ENCODE data around the gene SMYD2. TPM values are rescaled to one million over a fixed set of nuclear protein-coding genes. Genes with fewer than 3 reads are reported as not detected.

SMYD2 gene
- total and polyA plus RNA-seq, 2 donors from 2014 or later: 28.9 to 42.9 TPM

DNA sequence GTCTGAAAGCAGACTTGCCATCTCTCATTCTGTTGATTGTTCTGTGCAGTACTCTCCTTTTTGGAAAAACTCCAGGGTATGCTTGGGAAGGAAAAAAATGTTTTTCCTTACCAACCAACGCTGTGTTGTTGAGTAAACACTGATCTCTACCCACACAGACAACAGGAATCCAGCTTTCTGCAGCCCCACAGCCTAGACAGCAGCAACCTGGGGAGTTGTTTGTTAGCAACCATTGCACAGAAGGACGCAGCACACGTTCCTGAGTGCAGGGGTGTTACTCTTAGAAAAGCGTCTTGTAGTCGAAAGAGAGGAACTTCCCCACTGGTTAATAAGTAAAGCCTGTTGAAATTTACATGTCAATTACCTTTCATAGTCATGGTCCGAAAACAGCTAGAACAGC is 56.6 kb downstream of the SMYD2 start:
- no peak overlapping the region for H3K4me3 ChIP-seq (ENCODE audit: low read length in 3 of 3)
- no peak overlapping the region for H3K27ac ChIP-seq (ENCODE audit: low read depth in 2 of 2, low read length in 2 of 2)
- no peak overlapping the region for H3K9ac ChIP-seq (ENCODE audit: low read length in 3 of 3)
- TF ChIP-seq, protein P1, sequence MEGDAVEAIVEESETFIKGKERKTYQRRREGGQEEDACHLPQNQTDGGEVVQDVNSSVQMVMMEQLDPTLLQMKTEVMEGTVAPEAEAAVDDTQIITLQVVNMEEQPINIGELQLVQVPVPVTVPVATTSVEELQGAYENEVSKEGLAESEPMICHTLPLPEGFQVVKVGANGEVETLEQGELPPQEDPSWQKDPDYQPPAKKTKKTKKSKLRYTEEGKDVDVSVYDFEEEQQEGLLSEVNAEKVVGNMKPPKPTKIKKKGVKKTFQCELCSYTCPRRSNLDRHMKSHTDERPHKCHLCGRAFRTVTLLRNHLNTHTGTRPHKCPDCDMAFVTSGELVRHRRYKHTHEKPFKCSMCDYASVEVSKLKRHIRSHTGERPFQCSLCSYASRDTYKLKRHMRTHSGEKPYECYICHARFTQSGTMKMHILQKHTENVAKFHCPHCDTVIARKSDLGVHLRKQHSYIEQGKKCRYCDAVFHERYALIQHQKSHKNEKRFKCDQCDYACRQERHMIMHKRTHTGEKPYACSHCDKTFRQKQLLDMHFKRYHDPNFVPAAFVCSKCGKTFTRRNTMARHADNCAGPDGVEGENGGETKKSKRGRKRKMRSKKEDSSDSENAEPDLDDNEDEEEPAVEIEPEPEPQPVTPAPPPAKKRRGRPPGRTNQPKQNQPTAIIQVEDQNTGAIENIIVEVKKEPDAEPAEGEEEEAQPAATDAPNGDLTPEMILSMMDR (IDR thresholded peaks at IDR 0.05; ENCODE audit: borderline replicate concordance, extremely low read depth, insufficient read depth): no peak
- no peaks in the 10 kb centered on the region for H3K27me3 ChIP-seq (ENCODE audit: control insufficient read depth, insufficient read depth, low read length)
- H3K4me1 ChIP-seq (ENCODE audit: control insufficient read depth in 2 of 3, insufficient read depth in 2 of 3, low read depth in 1 of 3, low read length in 3 of 3): peaks cover 0 to 4% (median 0%) of the 10 kb centered on the region in 3 donors
- no peaks in the 10 kb centered on the region for H3K36me3 ChIP-seq (ENCODE audit: control insufficient read depth in 2 of 3, insufficient read depth in 3 of 3, low read length in 3 of 3)
- intact Hi-C loops (cut with DNase I): no loop called here
- peak in 3 of 5 donors; percentile 54 to 57 (median 55) for DNase-seq
- no peaks in the 10 kb centered on the region for H3K9me3 ChIP-seq (ENCODE audit: control insufficient read depth in 2 of 3, insufficient read depth in 1 of 3, low read length in 3 of 3)
- FAIRE-seq: no peak

GRCh38 chr1:214338212-214338611 is 57.3 kb downstream of the SMYD2 start:
- Histone ChIP-seq H3K9ac (ENCODE audit: low read length in 3 of 3) (no peak overlapping the region), H3K4me3 (ENCODE audit: low read length in 3 of 3) (no peak overlapping the region), H3K4me1 (ENCODE audit: control insufficient read depth in 2 of 3, insufficient read depth in 2 of 3, low read depth in 1 of 3, low read length in 3 of 3) (peaks cover 0 to 4% (median 0%) of the 10 kb centered on the region in 3 donors), H3K36me3 (ENCODE audit: control insufficient read depth in 2 of 3, insufficient read depth in 3 of 3, low read length in 3 of 3) (no peaks in the 10 kb centered on the region), H3K27me3 (ENCODE audit: control insufficient read depth, insufficient read depth, low read length) (no peaks in the 10 kb centered on the region), H3K27ac (ENCODE audit: low read depth in 2 of 2, low read length in 2 of 2) (no peak overlapping the region), H3K9me3 (ENCODE audit: control insufficient read depth in 2 of 3, insufficient read depth in 1 of 3, low read length in 3 of 3) (no peaks in the 10 kb centered on the region)
- intact Hi-C loops (cut with DNase I): no loop called here
- DNase-seq: no peak
- TF ChIP-seq, protein P1 (IDR thresholded peaks at IDR 0.05; ENCODE audit: borderline replicate concordance, extremely low read depth, insufficient read depth): no peak
- no peak for FAIRE-seq

DNA sequence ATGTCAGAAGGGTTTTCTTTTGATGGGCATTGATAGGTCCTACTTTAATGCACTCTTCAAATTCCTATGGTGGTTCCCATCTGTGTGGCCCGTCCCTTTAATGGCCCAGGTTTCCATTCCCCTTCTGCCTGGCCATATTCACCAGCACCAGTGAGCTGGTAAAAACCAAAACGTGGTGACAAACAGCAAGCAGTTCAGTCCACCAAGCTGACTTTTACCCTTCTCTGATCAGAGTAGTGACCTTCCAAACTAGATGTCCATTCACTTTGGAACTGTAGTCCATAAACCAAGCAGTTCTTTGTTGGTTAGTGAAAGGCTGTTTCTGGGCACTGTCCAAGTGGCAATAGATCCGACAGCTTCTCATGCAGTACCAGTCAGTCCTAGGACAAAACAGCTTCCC is 60.5 kb downstream of the SMYD2 start:
- H3K27ac ChIP-seq (ENCODE audit: low read depth in 2 of 2, low read length in 2 of 2): no peak overlapping the region
- TF ChIP-seq, protein P1 (IDR thresholded peaks at IDR 0.05; ENCODE audit: borderline replicate concordance, extremely low read depth, insufficient read depth): no peak
- H3K36me3 ChIP-seq (ENCODE audit: control insufficient read depth in 2 of 3, insufficient read depth in 3 of 3, low read length in 3 of 3): peaks cover 0 to 2% (median 0%) of the 10 kb centered on the region in 3 donors
- FAIRE-seq (no peak), DNase-seq (no peak)
- H3K4me1 ChIP-seq (ENCODE audit: control insufficient read depth in 2 of 3, insufficient read depth in 2 of 3, low read depth in 1 of 3, low read length in 3 of 3): peaks cover 0 to 4% (median 0%) of the 10 kb centered on the region in 3 donors
- no peaks in the 10 kb centered on the region for H3K27me3 ChIP-seq (ENCODE audit: control insufficient read depth, insufficient read depth, low read length)
- peaks cover 0 to 6% (median 0%) of the 10 kb centered on the region in 3 donors for H3K9me3 ChIP-seq (ENCODE audit: control insufficient read depth in 2 of 3, insufficient read depth in 1 of 3, low read length in 3 of 3)
- no peak overlapping the region for H3K9ac ChIP-seq (ENCODE audit: low read length in 3 of 3)
- intact Hi-C loops (cut with DNase I): no loop called here
- no peak overlapping the region for H3K4me3 ChIP-seq (ENCODE audit: low read length in 3 of 3)

GRCh38 chr1:214341932-214342331 is 61.0 kb downstream of the SMYD2 start:
- FAIRE-seq: no peak
- H3K9ac ChIP-seq (ENCODE audit: low read length in 3 of 3): no peak overlapping the region
- H3K36me3 ChIP-seq (ENCODE audit: control insufficient read depth in 2 of 3, insufficient read depth in 3 of 3, low read length in 3 of 3): peaks cover 0 to 2% (median 0%) of the 10 kb centered on the region in 3 donors
- peaks cover 0 to 6% (median 0%) of the 10 kb centered on the region in 3 donors for H3K9me3 ChIP-seq (ENCODE audit: control insufficient read depth in 2 of 3, insufficient read depth in 1 of 3, low read length in 3 of 3)
- intact Hi-C loops (cut with DNase I): no loop called here
- H3K27ac ChIP-seq (ENCODE audit: low read depth in 2 of 2, low read length in 2 of 2): no peak overlapping the region
- no peaks in the 10 kb centered on the region for H3K27me3 ChIP-seq (ENCODE audit: control insufficient read depth, insufficient read depth, low read length)
- no peak overlapping the region for H3K4me3 ChIP-seq (ENCODE audit: low read length in 3 of 3)
- no peak for DNase-seq
- H3K4me1 ChIP-seq (ENCODE audit: control insufficient read depth in 2 of 3, insufficient read depth in 2 of 3, low read depth in 1 of 3, low read length in 3 of 3): peaks cover 0 to 4% (median 0%) of the 10 kb centered on the region in 3 donors
- TF ChIP-seq, protein P1 (IDR thresholded peaks at IDR 0.05; ENCODE audit: borderline replicate concordance, extremely low read depth, insufficient read depth): no peak

All from kidney (tissue), 14 donors.